Measurements from ENCODE around the gene TDRD12.
"Not testable (repeated sequence)": the region's sequence is repeated elsewhere in the genome, so short reads cannot be mapped to it uniquely, and the experiment has no call there.

Gene TDRD12

GRCh38 chr19:32812036-32812435 is 92.5 kb downstream of the TDRD12 start:
- FAIRE-seq: no peak

GRCh38 chr19:32812571-32812970 is 93.0 kb downstream of the TDRD12 start:
- FAIRE-seq: no peak

GRCh38 chr19:32813862-32814425 is 94.4 kb downstream of the TDRD12 start:
- no peak for FAIRE-seq

GRCh38 chr19:32814624-32815023 is 95.1 kb downstream of the TDRD12 start:
- FAIRE-seq: no peak

- FAIRE-seq: no peak
Observed at GRCh38 chr19:32816555-32817099, 97.1 kb downstream of the TDRD12 start.

- FAIRE-seq: no peak
Observed at GRCh38 chr19:32817569-32818476, 98.3 kb downstream of the TDRD12 start.

GRCh38 chr19:32818536-32818935 is 99.0 kb downstream of the TDRD12 start:
- no peak for FAIRE-seq

GRCh38 chr19:32819419-32820400 is 100.1 kb downstream of the TDRD12 start:
- no peak for FAIRE-seq

- FAIRE-seq: no peak
Observed at GRCh38 chr19:32822916-32823746, 103.6 kb downstream of the TDRD12 start.

GRCh38 chr19:32823747-32824102 is 104.2 kb downstream of the TDRD12 start:
- FAIRE-seq: no peak

- FAIRE-seq: no peak
Observed at GRCh38 chr19:32824191-32824751, 104.7 kb downstream of the TDRD12 start.

- FAIRE-seq: no peak
Observed at GRCh38 chr19:32824916-32825608, 105.5 kb downstream of the TDRD12 start.

GRCh38 chr19:32828139-32828538 is 108.6 kb downstream of the TDRD12 start:
- no peak for FAIRE-seq

GRCh38 chr19:32828643-32829344 is 109.2 kb downstream of the TDRD12 start:
- FAIRE-seq: no peak

- FAIRE-seq: no peak
Observed at GRCh38 chr19:32829345-32829896, 109.9 kb downstream of the TDRD12 start.

GRCh38 chr19:32830231-32831014 is 110.9 kb downstream of the TDRD12 start:
- no peak for FAIRE-seq

GRCh38 chr19:32831611-32832010 is 112.0 kb downstream of the TDRD12 start:
- FAIRE-seq: no peak

GRCh38 chr19:32832094-32832493 is 112.5 kb downstream of the TDRD12 start:
- not testable (repeated sequence) for FAIRE-seq

- FAIRE-seq: not testable (repeated sequence)
Observed at GRCh38 chr19:32832825-32833224, 113.3 kb downstream of the TDRD12 start.

Data from TTC549 (cell line).